ENCODE data around the gene GAK. TPM values are rescaled to one million over a fixed set of nuclear protein-coding genes. Genes with fewer than 3 reads are reported as not detected.
"Not testable (repeated sequence)": the region's sequence is repeated elsewhere in the genome, so short reads cannot be mapped to it uniquely, and the experiment has no call there.

The GAK gene
- total RNA-seq, 1 donor from 2014 or later = 76.1 TPM

GRCh38 chr4:925771-926500 lies 6.2 kb downstream of the GAK start:
- no peak for DNase-seq

- no peak for DNase-seq
Measured at GRCh38 chr4:925171-925570, 6.9 kb downstream of the GAK start.

DNA sequence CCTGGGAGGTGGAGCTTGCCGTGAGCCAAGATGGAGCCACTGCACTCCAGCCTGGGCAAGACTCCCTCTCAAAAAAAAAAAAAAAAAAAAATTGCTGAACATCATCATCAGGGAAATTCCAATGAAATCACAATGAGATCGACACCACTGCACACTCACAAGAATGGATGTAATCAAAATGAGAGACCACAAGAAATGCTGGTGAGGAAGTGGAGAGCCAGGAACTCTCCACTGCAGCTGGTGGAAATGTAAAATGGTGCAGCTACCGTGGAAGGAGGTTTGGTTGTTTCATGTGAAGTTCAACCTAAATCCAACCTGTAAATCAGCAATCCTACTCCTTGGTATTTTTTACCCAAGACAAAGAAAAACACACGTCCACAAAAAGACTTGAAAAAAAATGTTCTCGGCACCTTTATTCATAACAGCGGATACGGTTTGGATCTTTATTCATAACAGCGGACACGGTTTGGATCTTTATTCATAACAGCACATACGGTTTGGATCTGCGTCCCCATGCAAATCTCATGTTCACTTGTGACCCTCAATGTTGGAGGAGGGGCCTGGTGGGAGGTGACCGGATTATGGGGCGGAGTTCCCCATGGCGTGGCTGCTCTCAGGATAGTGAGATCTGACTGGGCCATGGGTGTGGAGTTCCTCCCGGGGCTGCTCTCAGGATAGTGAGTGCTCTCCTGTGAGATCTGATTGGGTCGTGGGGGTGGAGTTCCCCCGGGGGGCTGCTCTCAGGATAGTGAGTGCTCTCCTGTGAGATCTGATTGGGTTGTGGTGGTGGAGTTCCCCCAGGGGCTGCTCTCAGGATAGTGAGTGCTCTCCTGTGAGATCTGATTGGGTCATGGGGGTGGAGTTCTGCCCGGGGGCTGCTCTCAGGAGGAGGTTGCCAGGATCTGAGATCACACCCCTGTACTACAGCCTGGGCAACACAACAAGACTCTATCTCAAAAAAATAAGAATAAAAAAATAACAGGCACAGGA lies 7.7 kb downstream of the GAK start:
- peak; percentile 64 for DNase-seq

- no peak for DNase-seq
Measured at GRCh38 chr4:921830-922331, 10.2 kb downstream of the GAK start.

DNA sequence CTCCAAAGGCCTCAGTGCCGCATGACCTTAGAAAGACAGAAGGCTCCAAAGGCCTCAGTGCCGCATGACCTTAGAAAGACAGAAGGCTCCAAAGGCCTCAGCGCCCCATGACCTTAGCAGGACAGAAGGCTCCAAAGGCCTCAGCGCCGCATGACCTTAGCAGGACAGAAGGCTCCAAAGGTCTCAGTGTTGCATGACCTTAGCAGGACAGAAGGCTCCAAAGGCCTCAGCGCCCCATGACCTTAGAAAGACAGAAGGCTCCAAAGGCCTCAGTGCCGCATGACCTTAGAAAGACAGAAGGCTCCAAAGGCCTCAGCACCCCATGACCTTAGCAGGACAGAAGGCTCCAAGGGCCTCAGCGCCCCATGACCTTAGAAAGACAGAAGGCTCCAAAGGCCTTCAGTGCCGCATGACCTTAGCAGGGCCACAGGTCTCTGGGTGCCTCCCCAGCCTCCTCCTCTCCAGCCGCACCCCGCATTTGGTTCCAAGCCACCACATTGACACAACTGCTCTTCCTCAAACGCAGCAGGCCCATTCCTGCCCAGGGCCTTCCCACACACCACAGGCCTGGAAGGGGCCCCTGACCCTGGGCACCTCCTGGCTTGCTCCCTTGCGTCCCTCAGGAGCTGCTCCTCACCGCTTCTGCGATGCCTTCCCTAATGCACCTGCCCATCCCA lies 13.0 kb downstream of the GAK start:
- not testable (repeated sequence) for DNase-seq

GRCh38 chr4:918591-918990 lies 13.5 kb downstream of the GAK start:
- not testable (repeated sequence) for DNase-seq

- no peak for DNase-seq
Measured at GRCh38 chr4:917992-918391, 14.1 kb downstream of the GAK start.

DNA sequence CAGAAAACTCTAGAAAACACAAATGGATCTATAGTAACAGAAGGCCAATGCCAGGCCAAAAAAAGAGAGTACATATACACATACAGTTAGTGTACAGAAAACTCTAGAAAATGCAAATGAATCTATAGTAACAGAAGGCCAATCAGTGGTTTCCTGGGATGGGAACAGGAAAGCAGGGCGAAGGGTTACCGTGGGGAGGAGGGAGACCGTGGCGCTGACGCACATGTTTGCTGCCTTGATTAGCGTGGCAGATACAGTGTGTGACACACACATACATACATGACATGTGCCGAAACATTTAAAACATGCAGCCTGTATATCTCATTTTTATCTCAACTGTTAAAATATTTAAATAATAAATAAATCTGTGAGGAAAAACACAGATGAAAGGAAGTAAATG lies 14.7 kb downstream of the GAK start:
- DNase-seq = no peak

DNA sequence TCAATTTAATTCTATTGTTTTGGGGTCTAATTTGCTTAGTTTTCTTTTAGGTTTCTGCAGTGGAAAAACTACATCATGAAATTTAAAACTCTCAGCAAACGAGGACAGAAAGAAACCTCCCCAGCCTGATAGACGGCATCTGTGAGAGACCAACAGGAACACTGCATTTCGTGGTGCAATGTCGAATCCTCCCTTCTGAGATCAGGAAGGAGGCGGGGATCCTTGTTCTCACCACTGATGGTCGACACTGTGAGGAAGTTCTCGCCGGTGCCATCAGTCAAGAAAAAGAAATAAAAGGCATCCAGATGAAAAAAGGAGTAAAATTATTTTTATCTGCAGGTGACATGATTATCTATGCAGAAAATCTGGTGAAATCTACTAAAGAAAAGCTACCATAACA lies 16.5 kb downstream of the GAK start:
- DNase-seq = peak; percentile 31

DNA sequence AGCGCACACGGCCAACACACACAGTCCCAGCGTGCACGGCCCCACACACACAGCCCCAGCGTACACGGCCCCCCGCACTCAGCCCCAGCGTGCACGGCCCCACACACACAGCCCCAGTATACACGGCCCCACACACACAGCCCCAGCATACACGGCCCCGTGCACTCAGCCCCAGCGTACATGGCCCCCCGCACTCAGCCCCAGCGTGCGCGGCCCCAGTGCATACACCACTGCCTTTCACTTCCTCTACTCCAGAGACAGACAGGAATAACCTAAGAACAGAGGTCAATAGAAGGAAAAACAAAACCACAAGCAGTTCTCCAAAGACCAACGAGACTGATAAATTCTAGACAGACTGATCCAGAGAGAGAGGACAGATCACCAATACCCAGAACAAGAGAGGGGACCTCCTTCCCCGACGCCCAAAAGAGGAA lies 17.1 kb downstream of the GAK start:
- no peak for DNase-seq

GRCh38 chr4:914531-914930 lies 17.6 kb downstream of the GAK start:
- DNase-seq = no peak

DNA sequence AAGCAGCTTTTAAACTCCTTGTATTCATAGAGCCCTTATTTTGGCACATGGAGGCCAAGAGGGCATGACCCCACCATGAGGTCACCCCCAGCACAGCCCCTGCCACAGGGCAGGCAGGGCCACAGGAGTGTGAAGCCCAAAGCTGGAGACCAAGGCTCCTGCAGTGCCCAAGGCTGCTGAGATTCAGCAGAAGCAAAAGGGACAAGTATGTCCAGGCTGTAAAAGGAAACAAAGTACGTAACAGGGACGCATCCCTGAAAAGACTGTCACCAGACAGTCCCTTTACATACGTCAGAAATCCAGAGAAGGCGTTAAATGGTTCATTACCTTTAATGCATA lies 18.9 kb downstream of the GAK start:
- DNase-seq = no peak

- peak; percentile 64 for DNase-seq
Measured at GRCh38 chr4:912548-913279, 19.4 kb downstream of the GAK start.

DNA sequence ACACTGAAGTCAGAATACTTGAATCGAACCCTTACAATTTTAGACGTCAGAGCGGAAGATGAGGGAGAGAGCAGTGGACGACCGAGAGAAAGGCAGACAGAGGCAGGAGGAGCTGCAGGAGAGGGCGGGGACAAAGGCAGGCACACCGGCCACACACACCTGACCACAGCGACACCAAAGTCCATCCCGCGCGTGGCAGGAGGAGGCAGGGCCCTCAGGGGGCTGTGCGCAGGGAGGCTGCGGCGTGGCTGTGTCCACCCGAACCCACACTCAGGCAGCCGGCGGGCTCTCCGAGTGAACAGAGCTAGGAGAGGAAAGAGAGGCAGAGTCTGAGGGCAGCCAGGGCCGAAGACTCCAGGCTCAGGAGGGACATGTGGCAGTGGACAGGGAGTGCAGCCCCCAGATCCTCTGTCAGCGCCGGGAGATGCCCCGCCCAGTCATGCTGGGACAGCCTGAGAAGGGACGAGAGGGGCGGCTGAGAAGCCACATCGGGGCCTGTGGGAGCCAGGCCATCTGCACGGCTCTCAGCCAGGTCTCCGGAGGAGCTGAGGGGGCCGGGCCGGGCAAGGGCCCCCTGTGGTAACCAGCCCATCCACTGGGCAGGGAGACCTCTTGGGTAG lies 20.1 kb downstream of the GAK start:
- no peak for DNase-seq

DNA sequence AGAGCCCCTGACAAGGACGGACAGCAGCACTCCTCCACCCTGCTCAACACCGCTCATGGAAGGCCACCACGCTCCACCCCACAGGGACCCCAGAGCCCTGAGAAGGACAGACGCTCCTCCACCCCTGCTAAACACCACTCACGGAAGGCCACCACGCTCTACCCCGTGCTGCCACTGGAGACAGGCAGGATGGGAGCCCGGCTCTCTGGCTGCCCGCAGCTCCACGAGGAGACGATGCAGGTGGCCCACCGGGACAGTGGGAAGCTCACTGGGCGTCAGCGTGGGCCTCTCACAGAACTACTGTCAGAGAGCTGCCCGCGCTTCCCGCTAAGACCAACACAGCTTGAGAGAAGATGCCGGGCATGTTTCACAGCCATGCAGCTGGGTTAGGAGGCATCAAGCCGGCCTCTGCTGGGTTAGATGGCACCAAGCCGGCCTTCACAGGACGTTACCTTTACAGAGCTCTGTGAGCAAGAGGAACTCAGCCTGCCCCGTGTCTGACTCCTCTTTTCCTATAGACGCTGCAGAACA lies 20.8 kb downstream of the GAK start:
- DNase-seq = no peak

GRCh38 chr4:910366-911091 lies 21.6 kb downstream of the GAK start:
- DNase-seq = no peak

GRCh38 chr4:909821-910220 lies 22.3 kb downstream of the GAK start:
- no peak for DNase-seq

DNA sequence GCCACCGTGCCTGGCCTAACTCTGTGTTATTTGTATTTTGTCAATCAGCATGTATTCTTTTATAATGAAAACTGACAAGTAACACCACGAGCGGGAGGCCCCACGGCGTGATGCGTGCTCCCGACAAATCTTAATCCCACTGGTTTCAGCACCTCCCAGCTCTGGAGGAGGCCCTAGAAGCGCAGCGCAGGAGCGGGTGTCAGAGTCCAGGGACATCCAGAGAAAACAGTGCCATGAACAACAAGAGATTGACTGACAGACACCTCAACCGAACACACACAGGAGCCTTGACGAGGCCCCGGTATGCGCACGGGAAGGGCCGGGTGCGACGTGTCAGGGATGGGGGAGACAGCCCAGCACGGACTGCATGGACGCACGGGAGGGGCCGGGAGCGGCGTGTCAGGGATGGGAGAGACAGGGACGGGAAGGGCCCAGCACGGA lies 23.0 kb downstream of the GAK start:
- no peak for DNase-seq

DNA sequence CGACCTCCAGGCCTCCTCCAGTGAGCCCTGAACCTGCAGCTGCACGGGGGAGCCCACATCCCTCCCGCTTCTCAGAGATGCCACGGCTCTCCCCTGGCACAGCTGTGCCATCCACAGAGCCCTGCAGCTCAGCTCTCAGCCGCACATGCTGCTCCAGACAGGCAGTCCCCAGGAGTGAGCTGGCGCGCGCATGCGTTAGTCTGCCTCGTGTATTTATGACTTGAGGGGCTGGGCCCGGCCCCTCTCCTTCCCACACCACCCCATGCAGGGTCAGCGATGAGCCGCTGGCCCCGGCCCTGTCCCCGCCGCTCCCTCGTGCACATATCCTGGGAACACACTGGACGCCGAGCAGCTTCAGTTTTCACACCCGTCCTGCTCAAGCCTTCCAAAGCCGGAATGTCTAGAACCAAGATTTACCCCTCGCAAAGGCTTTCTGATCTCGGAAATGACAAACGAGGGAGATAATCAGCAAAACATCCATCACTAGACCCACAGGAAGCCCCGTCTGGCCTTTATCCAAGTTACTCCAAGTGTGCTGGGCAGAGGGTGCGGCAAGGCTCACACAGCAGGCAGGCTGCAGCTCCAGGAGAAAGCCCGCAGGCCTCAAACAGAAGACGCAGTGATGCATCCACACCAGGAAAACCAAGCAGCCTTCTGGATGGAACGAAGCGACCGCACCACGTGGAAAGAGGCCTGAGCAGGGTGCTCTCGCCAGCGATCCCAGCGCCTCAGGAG lies 24.3 kb downstream of the GAK start:
- DNase-seq = peak; percentile 80

DNA sequence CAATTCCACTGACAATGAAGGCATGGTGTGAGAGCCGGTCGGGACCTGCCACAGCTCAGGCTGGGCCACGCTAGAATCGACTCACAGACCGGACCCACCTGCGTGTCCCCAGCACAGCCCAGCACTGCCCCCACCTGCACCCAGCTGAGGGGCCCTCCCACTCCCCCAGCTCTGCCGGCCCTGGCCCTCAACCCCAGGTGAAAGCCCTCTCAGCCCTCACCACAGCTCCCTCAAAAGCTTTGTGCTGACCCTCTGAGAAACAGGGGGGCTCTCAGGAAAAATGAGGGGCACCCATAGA lies 25.1 kb downstream of the GAK start:
- no peak for DNase-seq

Measured in dermis blood vessel endothelial cell (primary cell).